ENCODE data around the gene MRGPRG. TPM values are rescaled to one million over a fixed set of nuclear protein-coding genes. Genes with fewer than 3 reads are reported as not detected.

MRGPRG gene
- total RNA-seq, 2 donors from 2014 or later: not detected

- TF ChIP-seq CTCF (IDR thresholded peaks at IDR 0.05): no peak
- Histone ChIP-seq H3K36me3 (no peaks in the 10 kb centered on the region), H3K4me1 (no peaks in the 10 kb centered on the region)
Observed at GRCh38 chr11:3188496-3189195, 30.0 kb downstream of the MRGPRG start.

GRCh38 chr11:3186166-3186953, 32.3 kb downstream of the MRGPRG start:
- Histone ChIP-seq H3K9me3 (no peaks in the 10 kb centered on the region), H3K27ac (no peak overlapping the region), H3K4me3 (no peak overlapping the region), H3K4me1 (no peaks in the 10 kb centered on the region), H3K36me3 (no peaks in the 10 kb centered on the region), H3K27me3 (no peaks in the 10 kb centered on the region)
- TF ChIP-seq CTCF (IDR thresholded peaks at IDR 0.05): no peak
- no peak for DNase-seq (ENCODE audit: low spot score)

More at GRCh38 chr11:3188496-3189195, 30.0 kb downstream of the MRGPRG start:
- H3K4me3 ChIP-seq: no peak overlapping the region
- no peak overlapping the region for H3K27ac ChIP-seq
- no peaks in the 10 kb centered on the region for H3K9me3 ChIP-seq
- no peak for DNase-seq (ENCODE audit: low spot score)
- no peaks in the 10 kb centered on the region for H3K27me3 ChIP-seq

- no peaks in the 10 kb centered on the region for H3K36me3 ChIP-seq
Observed at GRCh38 chr11:3184732-3185347, 33.8 kb downstream of the MRGPRG start.

GRCh38 chr11:3183523-3183922, 35.1 kb downstream of the MRGPRG start:
- no peak overlapping the region for H3K27ac ChIP-seq
- H3K27me3 ChIP-seq: no peaks in the 10 kb centered on the region
- DNase-seq (ENCODE audit: low spot score): no peak
- no peaks in the 10 kb centered on the region for H3K4me1 ChIP-seq
- TF ChIP-seq CTCF (IDR thresholded peaks at IDR 0.05): no peak
- H3K9me3 ChIP-seq: no peaks in the 10 kb centered on the region
- no peaks in the 10 kb centered on the region for H3K36me3 ChIP-seq
- H3K4me3 ChIP-seq: no peak overlapping the region

More at GRCh38 chr11:3184732-3185347, 33.8 kb downstream of the MRGPRG start:
- H3K9me3 ChIP-seq: no peaks in the 10 kb centered on the region
- no peaks in the 10 kb centered on the region for H3K4me1 ChIP-seq
- TF ChIP-seq CTCF (IDR thresholded peaks at IDR 0.05): no peak
- H3K27ac ChIP-seq: no peak overlapping the region
- no peak overlapping the region for H3K4me3 ChIP-seq
- no peaks in the 10 kb centered on the region for H3K27me3 ChIP-seq
- no peak for DNase-seq (ENCODE audit: low spot score)

- no peaks in the 10 kb centered on the region for H3K36me3 ChIP-seq
- H3K27me3 ChIP-seq: no peaks in the 10 kb centered on the region
- H3K9me3 ChIP-seq: no peaks in the 10 kb centered on the region
- DNase-seq (ENCODE audit: low spot score): no peak
- TF ChIP-seq CTCF (IDR thresholded peaks at IDR 0.05): no peak
- H3K4me1 ChIP-seq: no peaks in the 10 kb centered on the region
- H3K27ac ChIP-seq: no peak overlapping the region
- H3K4me3 ChIP-seq: no peak overlapping the region
Observed at GRCh38 chr11:3182462-3182852, 36.2 kb downstream of the MRGPRG start.

Data from right atrium auricular region (tissue), 2 donors.